GM19452 (cell line): Measurements from ENCODE around the gene CTNNBL1.
"Not testable (repeated sequence)": the region's sequence is repeated elsewhere in the genome, so short reads cannot be mapped to it uniquely, and the experiment has no call there.

Experiments used
- ATAC-seq: cut with Tn5 transposase; IDR thresholded peaks from one replicate; pipeline ENCODE4 v1.9.1; 2021; ENCODE audit not compliant: unreplicated experiment

CTNNBL1 gene

DNA sequence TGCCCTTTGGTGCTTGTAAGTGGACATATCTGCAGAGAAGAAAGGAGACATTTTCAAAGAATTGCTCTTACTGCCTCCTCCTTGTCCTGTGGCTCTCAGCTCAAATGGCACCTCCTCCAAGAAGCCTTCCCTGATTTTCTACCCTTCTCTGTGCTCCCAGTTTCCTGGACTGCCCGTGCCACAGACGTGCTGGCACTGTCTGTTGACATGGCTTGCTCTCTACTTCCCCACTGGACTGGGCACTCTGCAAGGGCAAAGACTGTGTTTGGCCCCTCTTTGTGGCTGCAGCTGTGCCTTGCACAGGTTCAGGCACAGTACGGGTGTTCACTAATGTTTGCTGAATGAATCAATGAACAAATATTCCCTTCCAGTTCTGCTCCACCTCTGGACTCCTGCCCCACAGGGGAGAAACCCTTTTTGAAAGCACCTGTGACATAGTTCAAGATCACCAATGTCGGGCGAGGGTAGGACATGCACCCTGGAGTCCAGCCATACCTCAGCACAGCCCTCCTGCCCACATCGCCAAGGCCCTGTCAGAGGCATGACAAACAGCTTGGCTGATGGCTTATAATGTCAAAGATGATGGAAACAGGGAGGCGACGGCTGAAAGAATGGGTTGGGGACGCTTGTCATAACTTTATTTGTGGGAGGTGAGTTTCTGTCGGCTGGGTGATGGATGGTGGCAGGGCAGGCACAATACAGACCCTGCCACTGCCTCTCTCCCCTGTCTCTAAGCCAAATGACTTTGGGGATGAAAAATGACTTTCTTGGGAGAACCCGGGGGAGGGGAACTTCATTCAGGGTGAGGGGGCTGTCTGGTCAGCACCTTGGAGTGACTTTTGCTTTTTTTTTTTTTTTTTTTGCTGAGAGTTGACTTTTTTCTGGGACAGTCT, 15.6 kb upstream of the CTNNBL1 start:
- ATAC-seq, result no peak

DNA sequence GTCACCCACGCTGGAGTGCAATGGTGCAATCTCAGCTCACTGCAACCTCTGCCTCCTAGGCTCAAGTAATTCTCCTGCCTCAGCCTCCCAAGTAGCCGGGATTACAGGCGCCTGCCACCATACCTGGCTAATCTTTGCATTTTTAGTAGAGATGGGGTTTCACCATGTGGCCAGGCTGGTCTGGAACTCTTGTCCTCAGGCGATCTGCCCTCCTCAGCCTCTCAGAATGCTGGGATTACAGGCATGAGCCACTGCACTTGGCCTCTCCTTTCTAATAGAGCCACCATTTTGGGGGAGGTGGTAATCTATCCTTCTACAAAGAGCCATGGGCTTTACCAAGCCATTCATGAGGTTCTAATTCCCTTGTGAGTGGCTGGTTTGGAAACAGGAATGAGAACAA, 14.1 kb upstream of the CTNNBL1 start:
- ATAC-seq, result not testable (repeated sequence)

DNA sequence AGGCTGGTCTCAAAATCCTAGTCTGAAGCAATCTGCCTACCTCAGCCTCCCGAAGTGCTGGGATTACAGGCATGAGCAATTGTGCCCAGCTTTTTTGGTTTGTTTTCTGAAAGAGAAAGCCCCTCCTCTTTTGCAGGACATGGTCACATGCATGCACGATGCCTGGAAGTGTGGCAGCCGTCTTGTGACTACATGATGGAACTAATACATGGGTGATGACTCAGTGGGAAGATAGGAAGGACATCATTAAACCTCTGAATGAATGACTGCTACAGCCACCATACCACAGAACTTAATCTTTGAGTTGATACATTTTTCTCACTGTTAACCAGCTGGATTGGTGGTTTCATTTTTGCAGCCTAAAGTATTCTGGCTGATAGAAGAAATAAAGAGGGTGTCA, 13.4 kb upstream of the CTNNBL1 start:
- no peak for ATAC-seq

DNA sequence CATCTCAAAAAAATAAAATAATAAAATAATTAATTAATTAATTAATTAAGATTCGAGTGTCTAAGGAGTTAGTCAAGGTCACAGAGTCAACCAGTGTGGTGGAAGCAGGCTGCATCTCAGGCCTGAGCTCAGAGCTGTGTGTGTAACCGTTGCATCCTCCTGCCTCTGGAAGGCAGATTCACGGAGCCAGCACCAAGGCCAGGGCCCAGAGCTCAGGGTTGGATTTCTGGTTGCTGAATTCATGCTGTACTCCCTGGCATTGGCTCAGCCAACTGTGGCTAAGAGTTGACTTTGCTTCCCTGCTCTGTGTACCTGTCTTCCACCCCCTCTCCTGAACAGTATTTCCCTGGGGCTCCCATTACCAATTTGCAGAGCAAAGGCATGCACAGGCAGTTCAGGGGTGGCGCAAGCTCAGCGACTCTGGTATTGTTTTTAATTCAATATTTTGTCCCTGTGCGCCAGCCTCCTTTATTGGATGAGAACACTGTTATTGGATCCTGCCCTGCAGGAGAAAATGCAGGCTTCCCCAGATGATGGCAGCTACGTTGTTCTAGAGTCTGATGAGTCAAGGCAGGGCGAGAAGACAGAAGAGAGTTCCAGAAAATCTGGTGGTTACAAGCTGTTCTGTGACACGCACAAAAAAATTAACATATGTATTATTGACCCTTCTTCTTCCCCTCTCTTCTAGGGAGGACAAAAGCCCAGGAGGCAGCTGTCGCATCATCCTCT, 12.3 kb upstream of the CTNNBL1 start:
- no peak for ATAC-seq

DNA sequence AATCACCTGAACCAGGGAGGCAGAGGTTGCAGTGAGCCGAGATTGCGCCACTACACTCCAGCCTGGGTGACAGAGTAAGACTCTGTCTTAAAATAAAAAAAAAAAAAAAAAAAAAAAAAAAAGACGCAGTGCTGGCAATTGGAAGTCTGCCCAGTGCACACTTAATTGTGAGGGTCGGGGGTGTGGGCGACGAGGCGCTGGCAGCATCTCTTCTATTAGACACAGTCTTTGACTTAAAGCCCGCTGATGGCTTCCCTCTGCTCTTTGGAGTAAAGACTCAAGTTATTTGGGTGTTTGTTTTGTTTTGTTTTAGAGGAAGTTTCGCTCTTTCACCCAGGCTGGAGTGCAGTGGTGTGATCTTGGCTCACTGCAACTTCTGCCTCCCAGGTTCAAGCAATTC, 10.7 kb upstream of the CTNNBL1 start:
- ATAC-seq, result not testable (repeated sequence)

DNA sequence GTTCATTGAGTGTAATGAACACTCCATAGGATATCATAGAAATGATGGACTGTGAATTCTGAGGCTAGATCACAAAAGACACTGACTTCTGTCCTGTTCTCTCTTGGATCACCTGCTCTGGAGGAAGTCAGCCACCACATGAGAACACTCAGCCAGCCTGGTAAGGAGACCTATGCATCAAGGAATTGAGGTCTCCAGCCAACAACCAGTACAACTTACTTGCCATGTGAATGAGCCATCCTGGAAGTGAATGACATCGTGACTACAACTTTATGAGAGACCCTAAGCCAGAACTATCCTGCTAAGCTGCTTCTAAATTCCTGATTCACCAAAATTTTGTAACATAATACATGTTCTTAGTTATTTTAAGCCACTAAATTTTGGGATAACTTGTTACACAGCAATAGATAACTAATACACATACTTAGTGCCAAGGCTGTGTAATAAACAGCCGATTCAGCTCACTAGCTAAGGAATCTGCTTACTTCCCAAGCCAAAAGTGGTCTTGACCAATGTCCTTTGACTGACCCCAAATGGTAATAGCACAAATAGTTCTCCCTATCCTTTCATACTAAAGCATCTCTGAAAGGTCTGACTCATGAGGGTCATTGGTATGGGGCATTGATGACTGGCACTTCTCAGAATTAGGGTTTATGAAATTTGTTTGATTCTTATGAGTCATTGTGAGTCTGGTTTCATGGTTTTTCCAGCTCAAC, 6.9 kb upstream of the CTNNBL1 start:
- no peak for ATAC-seq

DNA sequence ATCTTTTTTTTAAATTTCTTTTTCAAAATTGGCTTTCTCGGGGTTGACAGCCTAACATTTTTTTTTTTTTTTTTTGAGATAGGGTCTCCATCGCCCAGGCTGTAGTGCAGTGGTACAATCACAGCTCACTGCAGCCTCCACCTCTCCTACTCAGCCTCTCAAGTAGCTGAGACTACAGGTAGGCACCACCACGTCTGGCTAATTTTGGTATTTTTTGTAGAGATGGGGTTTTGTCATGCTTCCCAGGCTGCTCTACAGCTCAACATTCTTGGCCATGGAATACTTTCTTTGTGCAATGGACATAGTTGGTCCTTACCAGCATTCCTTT, 6.4 kb upstream of the CTNNBL1 start:
- ATAC-seq, result no peak

DNA sequence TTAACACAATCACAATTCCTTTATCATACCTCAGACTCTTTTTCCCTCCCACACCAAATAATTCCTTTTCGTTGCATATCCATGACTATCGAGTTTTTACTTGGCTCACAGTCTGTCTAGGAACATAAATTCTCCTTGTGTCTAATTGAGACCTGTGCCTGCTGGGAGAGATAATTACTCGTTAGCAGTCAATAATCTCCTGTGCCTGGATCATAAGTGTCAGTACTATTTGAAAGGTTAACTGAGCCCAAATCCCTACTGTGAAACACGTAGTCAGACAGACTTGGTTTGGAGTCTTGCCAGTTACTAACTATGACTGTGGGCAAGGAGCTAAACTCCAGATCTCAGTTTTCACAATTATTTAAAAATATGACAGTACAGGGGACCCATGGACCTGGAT, 5.7 kb upstream of the CTNNBL1 start:
- ATAC-seq, result no peak

DNA sequence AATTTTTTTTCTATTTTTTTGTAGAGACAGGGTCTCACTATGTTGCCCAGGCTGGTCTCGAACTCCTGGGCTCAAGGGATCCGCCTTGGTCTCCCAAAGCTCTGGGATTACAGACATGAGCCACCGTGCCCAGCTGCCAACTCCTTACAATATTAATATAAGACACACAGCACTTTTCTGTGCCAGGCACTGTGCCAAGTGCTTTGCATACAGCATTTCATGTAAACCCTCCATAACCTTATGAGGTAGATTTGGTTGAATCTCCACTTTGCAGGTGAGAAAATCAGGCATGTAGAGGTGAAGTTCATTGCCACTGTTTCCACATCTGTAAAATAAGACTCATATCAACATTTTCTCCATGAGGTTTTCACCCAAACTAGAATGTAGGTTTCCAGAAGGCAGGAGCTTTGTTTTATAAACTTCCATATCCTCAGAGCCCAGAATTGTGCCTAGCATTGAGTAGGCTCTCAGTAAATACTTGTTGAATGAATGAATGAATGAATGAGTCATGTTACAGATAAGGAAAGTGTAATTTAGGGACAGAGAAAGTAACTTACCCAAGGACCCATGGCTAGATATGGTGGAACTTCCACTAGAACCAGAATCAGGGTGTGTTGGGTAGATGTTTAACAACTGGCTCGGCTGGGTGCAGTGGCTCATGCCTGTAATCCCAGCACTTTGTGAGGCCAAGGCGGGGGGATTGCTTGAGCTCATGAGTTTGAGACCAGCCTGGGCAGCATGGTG, 3.0 kb upstream of the CTNNBL1 start:
- ATAC-seq, result no peak

DNA sequence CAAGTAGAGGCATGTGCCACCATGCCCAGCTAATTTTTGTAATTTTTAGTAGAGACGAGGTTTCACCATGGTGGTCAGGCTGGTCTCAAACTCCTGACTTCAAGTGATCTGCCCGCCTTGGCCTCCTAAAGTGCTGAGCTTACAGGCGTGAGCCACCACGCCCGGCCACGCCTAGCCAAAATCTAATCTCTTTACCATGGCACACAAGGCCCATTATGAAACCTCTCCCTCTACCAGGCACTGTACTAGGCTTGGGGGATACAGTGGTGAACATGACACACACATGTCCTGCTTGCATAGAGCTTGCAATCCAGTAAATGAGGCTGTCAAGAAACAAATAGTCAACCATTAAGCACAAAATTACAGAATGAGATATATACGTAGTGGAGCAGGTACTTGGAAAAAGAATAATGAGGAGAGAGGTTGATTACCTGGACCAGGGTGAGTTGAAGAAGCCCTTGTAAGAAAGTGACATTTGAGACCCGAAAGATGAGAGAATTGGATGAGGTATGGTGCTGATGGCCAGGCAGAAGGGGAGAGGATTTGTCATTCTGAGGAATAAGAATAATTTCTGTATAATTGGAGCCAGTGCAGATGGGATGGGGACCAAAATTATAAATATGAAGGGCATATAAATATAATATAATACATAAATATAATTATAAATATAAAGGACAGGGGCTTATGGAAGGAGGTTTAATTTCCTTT, 1.2 kb upstream of the CTNNBL1 start:
- ATAC-seq, result no peak

DNA sequence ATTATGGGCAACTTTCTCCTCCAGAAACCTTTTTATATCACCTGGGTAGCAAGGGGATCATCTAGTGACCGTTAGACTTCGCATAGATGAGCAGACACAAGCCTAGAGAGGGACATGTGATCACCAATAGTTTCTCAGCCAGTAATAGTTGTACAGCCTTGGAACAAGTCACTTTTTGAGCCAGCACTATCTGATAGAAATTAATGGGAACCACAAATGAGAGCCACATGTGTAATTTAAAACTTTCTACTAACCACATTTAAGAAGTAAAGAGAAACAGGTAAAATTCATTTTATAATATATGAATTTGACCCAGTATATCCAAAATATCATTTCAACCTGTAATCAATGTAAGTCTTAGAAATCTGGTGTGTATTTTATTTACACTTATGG, 592 bp upstream of the CTNNBL1 start:
- ATAC-seq, result no peak

DNA sequence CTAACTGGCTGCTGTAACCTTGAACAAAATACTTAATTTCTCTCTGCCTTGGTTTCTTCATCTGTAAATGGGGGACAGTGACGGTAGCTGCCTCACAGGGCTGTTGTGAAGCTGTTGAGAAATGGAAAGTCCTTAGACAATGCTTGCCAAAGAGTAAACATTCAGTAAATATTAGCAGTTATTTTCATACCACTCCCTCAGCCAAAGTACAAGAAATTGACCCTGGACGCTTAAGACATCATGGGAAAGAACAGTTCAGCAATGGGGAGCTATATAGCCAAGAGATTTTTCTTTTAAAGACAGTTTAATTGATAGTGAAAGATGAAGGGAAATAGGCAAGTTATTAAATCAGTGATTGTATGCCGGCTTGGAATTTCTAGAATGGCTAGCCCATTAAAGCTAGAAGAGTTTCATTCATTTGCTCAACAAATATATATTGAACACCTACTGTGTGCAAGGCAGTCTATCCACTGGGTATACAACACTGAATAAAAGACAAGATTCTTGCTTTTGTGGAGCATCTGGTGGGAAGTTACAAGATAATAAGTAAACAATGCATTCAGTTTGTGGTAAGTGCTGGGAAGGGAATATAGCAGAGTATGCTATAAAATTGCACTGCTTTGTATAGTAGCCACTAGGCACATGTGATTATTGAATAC, 2.0 kb downstream of the CTNNBL1 start:
- no peak for ATAC-seq

DNA sequence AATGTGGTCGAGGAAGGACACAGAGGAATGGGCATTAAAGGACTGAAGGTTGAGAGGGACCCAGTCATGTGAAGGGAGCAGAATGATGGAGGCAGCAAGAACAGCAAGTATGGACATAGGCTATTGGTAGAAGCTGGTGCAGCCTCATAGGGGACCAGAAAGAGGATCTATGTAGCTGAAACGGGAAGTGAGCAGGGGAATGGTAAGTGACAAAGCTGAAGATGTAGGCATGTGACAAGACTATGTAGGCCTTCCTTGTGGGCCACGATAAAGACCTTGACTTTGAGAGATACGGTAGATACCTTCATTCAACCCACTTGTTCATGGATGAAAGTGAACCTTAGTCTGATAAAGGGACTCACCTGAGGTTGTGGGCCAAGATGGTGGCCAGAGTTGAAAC, 3.5 kb downstream of the CTNNBL1 start:
- no peak for ATAC-seq

DNA sequence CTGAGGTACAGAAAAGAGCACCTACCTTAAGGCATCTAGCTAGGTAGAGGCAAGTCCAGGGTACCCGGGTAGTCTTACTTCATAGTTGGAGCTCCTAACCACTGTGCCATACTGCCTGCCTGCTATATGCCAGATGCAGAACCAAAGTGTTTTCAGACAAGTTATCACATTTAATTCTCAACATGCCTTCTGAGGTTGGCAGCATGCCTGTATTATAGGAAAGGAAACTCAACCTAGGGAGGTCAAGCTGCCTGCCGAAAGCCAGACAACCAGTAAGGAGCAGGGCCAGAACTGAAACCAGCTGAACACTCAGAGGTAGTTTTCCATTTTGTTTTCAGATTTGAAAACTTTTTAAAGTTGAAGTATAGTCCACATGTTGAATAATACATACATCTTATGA, 5.4 kb downstream of the CTNNBL1 start:
- no peak for ATAC-seq

DNA sequence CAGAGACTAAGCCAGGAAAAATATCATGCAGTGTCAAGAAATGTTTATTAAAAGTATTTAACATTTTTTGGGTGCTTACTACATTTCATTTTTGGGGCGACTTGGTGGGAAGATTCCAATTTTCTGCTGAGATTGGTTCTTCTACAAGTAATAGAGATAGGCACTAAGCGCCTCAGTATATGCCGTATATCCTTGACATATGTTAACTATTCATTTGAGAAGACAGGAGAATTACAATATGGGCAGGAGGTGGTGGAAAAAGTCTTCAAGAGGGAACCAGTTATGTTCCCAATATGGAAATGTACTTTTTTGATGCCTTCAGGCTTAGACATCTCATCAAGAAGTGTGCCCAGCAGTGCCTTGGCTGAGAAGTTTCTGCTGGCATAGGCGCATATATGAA, 6.5 kb downstream of the CTNNBL1 start:
- ATAC-seq, result no peak

DNA sequence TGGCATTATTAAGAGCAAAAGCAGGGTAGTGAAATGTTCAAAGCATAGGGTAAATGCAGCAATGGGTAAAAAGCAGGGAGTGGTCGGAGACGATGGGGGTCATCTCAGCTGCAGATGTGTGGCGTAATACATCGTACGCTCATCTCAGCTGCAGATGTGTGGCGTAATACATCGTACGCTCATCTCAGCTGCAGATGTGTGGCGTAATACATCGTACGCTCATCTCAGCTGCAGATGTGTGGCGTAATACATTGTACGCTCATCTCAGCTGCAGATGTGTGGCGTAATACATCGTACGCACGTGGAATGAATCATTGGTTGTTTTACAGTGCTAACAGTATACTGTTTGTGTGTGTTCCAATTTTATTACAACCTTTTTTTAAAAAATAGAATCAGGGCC, 7.8 kb downstream of the CTNNBL1 start:
- ATAC-seq, result not testable (repeated sequence)

DNA sequence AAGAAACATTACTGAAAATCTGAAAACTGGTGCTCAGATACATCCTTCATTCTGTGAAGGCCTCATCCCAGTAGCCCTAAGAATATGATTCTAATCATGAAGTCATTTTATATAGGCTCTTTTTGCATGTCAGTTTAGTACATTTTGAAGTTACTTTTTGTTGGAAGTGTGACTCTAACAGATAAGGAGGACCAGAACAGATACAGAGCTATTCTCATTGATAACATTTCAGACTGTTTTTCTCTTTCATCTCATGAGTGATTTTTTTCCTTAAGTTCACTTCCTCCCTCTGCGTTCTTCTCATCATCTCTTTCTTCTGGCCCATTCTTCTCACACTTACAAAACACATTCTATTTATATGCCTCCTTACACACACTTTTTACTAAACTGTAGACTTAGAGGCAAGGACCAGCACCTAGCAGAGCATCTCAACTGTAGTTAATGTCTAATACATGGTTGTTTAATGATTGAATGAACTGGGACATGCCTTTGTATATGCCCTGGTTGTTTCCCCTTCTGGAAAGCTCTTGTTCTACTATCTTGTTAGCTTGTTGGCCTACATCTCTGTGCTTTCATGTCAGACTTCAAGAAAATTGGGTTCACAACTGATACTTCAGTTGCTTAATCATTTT, 8.7 kb downstream of the CTNNBL1 start:
- no peak for ATAC-seq

DNA sequence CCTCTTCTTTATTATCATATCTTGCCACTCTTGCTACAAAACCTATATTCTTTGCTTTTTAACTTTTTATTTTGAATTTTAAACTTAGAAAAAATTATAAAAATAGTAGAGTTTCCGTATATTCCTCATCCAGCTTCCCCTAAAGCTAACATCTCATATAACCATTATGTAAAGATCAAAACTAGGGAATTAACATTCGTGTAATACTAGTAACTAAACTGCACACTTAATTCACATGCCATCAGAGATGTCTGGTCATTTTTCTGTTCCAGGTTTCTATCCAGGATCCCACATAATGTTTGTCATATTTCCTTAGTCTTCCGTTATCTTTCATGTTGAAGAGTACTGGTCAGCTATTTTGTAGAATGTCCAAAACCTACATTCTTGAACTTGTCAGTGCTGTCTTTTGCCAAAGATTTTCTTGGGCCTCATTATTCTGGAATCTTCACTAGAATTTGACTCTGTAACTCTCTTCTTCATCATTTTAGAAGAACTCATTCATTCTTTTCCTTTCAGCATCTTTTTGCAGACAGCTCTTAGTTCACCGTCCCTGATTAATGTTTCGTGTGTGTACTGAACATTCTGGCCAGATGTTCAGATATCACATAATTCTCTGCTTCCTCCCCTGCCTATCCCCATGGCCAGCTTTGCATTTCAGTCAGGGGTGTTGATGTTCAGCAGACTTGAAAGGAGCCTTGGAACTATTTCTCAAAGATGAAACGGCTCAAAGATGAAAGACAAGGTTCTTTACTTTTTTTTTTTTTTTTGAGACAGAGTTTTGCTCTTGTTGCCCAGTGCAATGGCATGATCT, 9.4 kb downstream of the CTNNBL1 start:
- ATAC-seq, result no peak

DNA sequence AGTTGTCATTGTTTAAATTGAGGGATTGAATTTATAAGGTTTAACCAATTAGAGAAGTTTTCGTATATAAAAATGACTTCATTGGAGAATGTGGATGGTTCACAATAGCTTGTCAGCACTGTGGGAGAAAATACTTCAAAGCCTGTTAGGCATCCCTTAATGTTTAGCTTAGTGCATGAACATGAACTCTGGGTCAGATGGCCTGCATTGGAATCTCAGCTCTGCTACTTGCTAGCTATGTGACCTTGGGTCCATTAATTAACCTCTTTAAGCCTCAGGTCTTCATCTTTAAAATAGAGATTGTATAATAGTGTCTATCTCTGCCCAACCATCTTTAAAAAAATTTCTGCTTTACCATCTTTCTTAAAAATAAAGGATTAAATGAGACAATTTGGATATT, 11.1 kb downstream of the CTNNBL1 start:
- ATAC-seq, result no peak
